Astrocyte (in vitro differentiated cells and primary cell): ENCODE data around the gene RNF6. TPM values are rescaled to one million over a fixed set of nuclear protein-coding genes. Genes with fewer than 3 reads are reported as not detected.

Source experiments
- DNase-seq: peaks from one replicate; pipeline ENCODE4 v3.0.0-alpha.2; 2010; ENCODE audit warnings: low read depth
- FAIRE-seq: peaks from 2 replicates; lab custom pipeline; 2011; peaks lifted over from hg19 to GRCh38; lab: Jason Lieb, UNC
- H2AFZ ChIP-seq: 2 replicates; pipeline ENCODE4 v1.6.0; 2012; ENCODE audit warnings: low read depth, low read length, inconsistent platforms
- H3K27ac ChIP-seq: 2 replicates; pipeline ENCODE4 v1.5.1; 2011; ENCODE audit warnings: low read depth, low read length, inconsistent platforms
- H3K27me3 ChIP-seq: 2 replicates; pipeline ENCODE4 v1.6.0; 2011; ENCODE audit warnings: low read length, inconsistent platforms; ENCODE audit not compliant: insufficient read depth
- H3K36me3 ChIP-seq: 2 replicates; pipeline ENCODE4 v1.5.1; 2011; ENCODE audit warnings: low read length, inconsistent platforms; ENCODE audit not compliant: insufficient read depth
- H3K4me1 ChIP-seq: 2 replicates; pipeline ENCODE4 v1.5.1; 2011; ENCODE audit warnings: low read length, inconsistent platforms; ENCODE audit not compliant: insufficient read depth
- H3K4me2 ChIP-seq: 2 replicates; pipeline ENCODE4 v1.6.0; 2012; ENCODE audit warnings: low read length, inconsistent platforms
- H3K4me3 ChIP-seq: 2 replicates; pipeline ENCODE4 v1.5.1; 2011; ENCODE audit warnings: low read depth, mild to moderate bottlenecking, low read length, inconsistent platforms; ENCODE audit not compliant: insufficient read depth
- H3K79me2 ChIP-seq: 2 replicates; pipeline ENCODE4 v1.6.0; 2012; ENCODE audit warnings: mild to moderate bottlenecking, low read length, inconsistent platforms; ENCODE audit not compliant: insufficient read depth
- H3K9ac ChIP-seq: 2 replicates; pipeline ENCODE4 v1.6.0; 2012; ENCODE audit warnings: mild to moderate bottlenecking, low read length, inconsistent platforms
- H3K9me3 ChIP-seq: 2 replicates; pipeline ENCODE4 v1.5.1; 2012; ENCODE audit warnings: low read depth, mild to moderate bottlenecking, low read length, inconsistent platforms; ENCODE audit not compliant: insufficient read depth
- H4K20me1 ChIP-seq: 2 replicates; pipeline ENCODE4 v1.6.0; 2012; ENCODE audit warnings: low read length, inconsistent platforms; ENCODE audit not compliant: insufficient read depth
- H3K27ac Mint-ChIP-seq: one replicate; pipeline ENCODE4 v1.8.0; 2021; ENCODE audit warnings: mild to moderate bottlenecking, mixed read lengths; ENCODE audit not compliant: unreplicated experiment
- H3K27me3 Mint-ChIP-seq: one replicate; pipeline ENCODE4 v1.8.0; 2021; ENCODE audit warnings: low read depth, mixed read lengths; ENCODE audit not compliant: unreplicated experiment
- H3K36me3 Mint-ChIP-seq: one replicate; pipeline ENCODE4 v1.8.0; 2021; ENCODE audit warnings: low read depth, mixed read lengths; ENCODE audit not compliant: unreplicated experiment
- H3K4me1 Mint-ChIP-seq: one replicate; pipeline ENCODE4 v1.8.0; 2021; ENCODE audit warnings: low read depth, mixed read lengths; ENCODE audit not compliant: unreplicated experiment
- H3K4me3 Mint-ChIP-seq: one replicate; pipeline ENCODE4 v1.8.0; 2021; ENCODE audit warnings: mild to moderate bottlenecking, moderate library complexity, mixed read lengths; ENCODE audit not compliant: unreplicated experiment
- H3K9me3 Mint-ChIP-seq: one replicate; pipeline ENCODE4 v1.8.0; 2021; ENCODE audit warnings: mild to moderate bottlenecking, mixed read lengths; ENCODE audit not compliant: unreplicated experiment
- CTCF ChIP-seq: IDR thresholded peaks from 2 replicates; pipeline ENCODE4 v1.5.1; 2011; ENCODE audit warnings: low read depth, mild to moderate bottlenecking, inconsistent platforms, low read length, moderate library complexity; ENCODE audit not compliant: insufficient read depth
- EZH2 ChIP-seq: IDR thresholded peaks from 2 replicates; pipeline ENCODE4 v1.6.1; 2012; ENCODE audit warnings: mild to moderate bottlenecking, low read length, inconsistent platforms; ENCODE audit not compliant: insufficient read depth
- total RNA-seq: library from RNA; stranded (reverse); gene quantifications from 2 replicates; pipeline ENCODE4 v1.2.1, GENCODE V29; 2021

The RNF6 gene
- total RNA-seq, 1 donor from 2014 or later = 51.7 TPM

DNA sequence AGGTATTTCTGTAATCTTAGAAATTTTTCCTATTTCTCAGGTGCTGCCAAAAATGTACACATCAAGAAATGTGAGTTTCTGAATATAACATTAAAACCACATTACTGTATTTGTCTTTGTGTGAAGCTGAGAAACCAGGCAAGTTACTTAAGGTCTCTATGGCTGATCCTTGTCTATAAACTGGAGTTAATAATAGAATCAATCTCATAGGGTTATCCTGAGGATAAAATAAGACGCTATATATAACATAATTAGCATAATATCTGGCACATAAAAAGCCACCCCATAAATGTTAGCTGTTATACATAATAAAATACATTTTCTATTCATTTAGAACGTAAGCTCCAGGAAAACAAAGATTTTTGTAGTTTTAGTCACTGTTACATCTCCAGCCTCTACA, 6.1 kb downstream of the RNF6 start:
- H3K4me3 ChIP-seq = no peak overlapping the region
- no peak overlapping the region for H3K4me3 Mint-ChIP-seq
- DNase-seq (no peak), FAIRE-seq (no peak)
- no peak overlapping the region for H3K9ac ChIP-seq
- peaks cover 20% of the 10 kb centered on the region for H3K79me2 ChIP-seq
- H3K4me1 Mint-ChIP-seq = peaks cover 10% of the 10 kb centered on the region
- H3K27me3 ChIP-seq = no peaks in the 10 kb centered on the region
- no peaks in the 10 kb centered on the region for H3K9me3 ChIP-seq
- H4K20me1 ChIP-seq = peaks cover 5% of the 10 kb centered on the region
- H2AFZ ChIP-seq = no peak overlapping the region
- no peak overlapping the region for H3K27ac Mint-ChIP-seq
- peaks cover 68% of the 10 kb centered on the region for H3K36me3 ChIP-seq
- H3K9me3 Mint-ChIP-seq = no peaks in the 10 kb centered on the region
- no peak overlapping the region for H3K27ac ChIP-seq
- TF ChIP-seq CTCF (no peak), EZH2 (no peak)
- no peaks in the 10 kb centered on the region for H3K27me3 Mint-ChIP-seq
- H3K4me2 ChIP-seq = no peak overlapping the region
- peaks cover 17% of the 10 kb centered on the region for H3K4me1 ChIP-seq
- peaks cover 16% of the 10 kb centered on the region for H3K36me3 Mint-ChIP-seq

DNA sequence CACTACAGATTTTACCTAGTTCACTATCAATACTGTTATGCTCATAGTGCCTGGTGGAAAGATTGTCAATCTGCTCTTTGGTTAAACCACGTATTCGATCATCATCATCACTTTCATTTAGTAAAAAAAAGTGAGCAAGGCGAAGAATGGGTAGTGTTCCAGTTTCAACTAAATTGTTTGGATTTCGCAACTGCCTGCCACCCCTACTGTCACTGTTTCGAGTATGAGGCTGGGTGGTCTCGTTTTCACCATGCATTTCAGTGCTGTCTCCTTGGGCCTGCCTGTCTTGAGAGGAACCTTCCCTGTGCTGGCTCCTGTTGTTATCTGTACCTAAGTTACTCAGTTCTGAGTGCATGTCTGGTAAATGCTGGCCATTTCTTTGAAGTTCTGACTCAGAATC, 8.1 kb downstream of the RNF6 start:
- H3K4me1 Mint-ChIP-seq = no peaks in the 10 kb centered on the region
- H3K36me3 Mint-ChIP-seq = peaks cover 18% of the 10 kb centered on the region
- Histone ChIP-seq H3K27me3 (no peaks in the 10 kb centered on the region), H3K79me2 (no peaks in the 10 kb centered on the region), H3K9me3 (no peaks in the 10 kb centered on the region), H3K27ac (no peak overlapping the region), H3K4me2 (no peak overlapping the region), H2AFZ (no peak overlapping the region), H3K36me3 (peaks cover 68% of the 10 kb centered on the region), H3K9ac (no peak overlapping the region), H3K4me1 (no peaks in the 10 kb centered on the region), H3K4me3 (no peak overlapping the region), H4K20me1 (no peaks in the 10 kb centered on the region)
- no peak overlapping the region for H3K4me3 Mint-ChIP-seq
- FAIRE-seq = no peak
- no peak for DNase-seq
- no peaks in the 10 kb centered on the region for H3K27me3 Mint-ChIP-seq
- H3K9me3 Mint-ChIP-seq = no peaks in the 10 kb centered on the region
- no peak for TF ChIP-seq EZH2
- no peak overlapping the region for H3K27ac Mint-ChIP-seq

DNA sequence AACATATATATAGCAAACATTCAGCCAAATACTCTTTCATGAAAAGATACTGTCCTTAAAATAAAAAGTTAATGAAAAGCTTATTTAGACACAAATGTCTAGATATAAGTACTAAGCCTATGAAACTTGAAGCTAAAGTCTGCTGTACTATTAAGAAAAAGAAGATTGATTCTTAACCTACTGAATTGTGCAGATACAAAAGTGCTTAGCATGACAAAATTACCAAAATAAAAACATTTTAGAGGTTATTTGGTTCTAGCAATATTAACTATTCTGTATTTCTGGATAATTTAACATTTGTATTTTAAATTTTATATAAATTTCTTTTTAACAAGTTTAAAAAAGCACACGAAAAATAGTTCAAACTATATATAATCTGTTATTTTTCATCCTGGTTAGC, 8.8 kb downstream of the RNF6 start:
- H3K4me3 Mint-ChIP-seq = no peak overlapping the region
- H3K36me3 ChIP-seq = peaks cover 64% of the 10 kb centered on the region
- TF ChIP-seq CTCF (no peak), EZH2 (no peak)

More for the DNA sequence above, 8.8 kb downstream of the RNF6 start:
- Histone ChIP-seq H3K27ac (no peak overlapping the region), H3K4me1 (no peaks in the 10 kb centered on the region), H4K20me1 (no peaks in the 10 kb centered on the region), H3K9me3 (no peaks in the 10 kb centered on the region), H2AFZ (no peak overlapping the region), H3K9ac (no peak overlapping the region), H3K4me3 (no peak overlapping the region), H3K27me3 (no peaks in the 10 kb centered on the region), H3K79me2 (no peaks in the 10 kb centered on the region), H3K4me2 (no peak overlapping the region)
- H3K9me3 Mint-ChIP-seq = no peaks in the 10 kb centered on the region
- no peak for FAIRE-seq
- DNase-seq = no peak
- peaks cover 20% of the 10 kb centered on the region for H3K36me3 Mint-ChIP-seq
- H3K27ac Mint-ChIP-seq = no peak overlapping the region
- H3K4me1 Mint-ChIP-seq = no peaks in the 10 kb centered on the region
- no peaks in the 10 kb centered on the region for H3K27me3 Mint-ChIP-seq
